Nephron (organoid): Measurements from ENCODE around the gene HIVEP2.

Experiments
- H3K27ac Mint-ChIP-seq, 3 experiments: 2 replicates each; pipeline ENCODE4 v1.8.0; 2020; ENCODE audit warnings: mixed read lengths in 3 of 3, mild to moderate bottlenecking in 2 of 3, moderate library complexity in 1 of 3
- H3K27me3 Mint-ChIP-seq: 2 replicates; pipeline ENCODE4 v1.8.0; 2021; ENCODE audit warnings: low read depth, mild to moderate bottlenecking, moderate library complexity, mixed read lengths
- H3K36me3 Mint-ChIP-seq: 2 replicates; pipeline ENCODE4 v1.8.0; 2020; ENCODE audit warnings: low read depth, mixed read lengths
- H3K4me1 Mint-ChIP-seq: 2 replicates; pipeline ENCODE4 v1.8.0; 2020; ENCODE audit warnings: mixed read lengths
- H3K4me3 Mint-ChIP-seq, 3 experiments: 2 replicates each; pipeline ENCODE4 v1.8.0; 2020; ENCODE audit warnings: mild to moderate bottlenecking in 3 of 3, mixed read lengths in 3 of 3, moderate library complexity in 2 of 3
- H3K9me3 Mint-ChIP-seq: 2 replicates; pipeline ENCODE4 v1.8.0; 2020; ENCODE audit warnings: mixed read lengths
- TF ChIP-seq, protein P1 (sequence below), 3 experiments: fragments of 200-600 bp; sonication (generic); IDR thresholded peaks; one replicate each; pipeline ENCODE4 v1.5.0; 2021; ENCODE audit warnings: antibody characterized with exemption in 3 of 3; ENCODE audit not compliant: unreplicated experiment in 3 of 3

Gene HIVEP2

DNA sequence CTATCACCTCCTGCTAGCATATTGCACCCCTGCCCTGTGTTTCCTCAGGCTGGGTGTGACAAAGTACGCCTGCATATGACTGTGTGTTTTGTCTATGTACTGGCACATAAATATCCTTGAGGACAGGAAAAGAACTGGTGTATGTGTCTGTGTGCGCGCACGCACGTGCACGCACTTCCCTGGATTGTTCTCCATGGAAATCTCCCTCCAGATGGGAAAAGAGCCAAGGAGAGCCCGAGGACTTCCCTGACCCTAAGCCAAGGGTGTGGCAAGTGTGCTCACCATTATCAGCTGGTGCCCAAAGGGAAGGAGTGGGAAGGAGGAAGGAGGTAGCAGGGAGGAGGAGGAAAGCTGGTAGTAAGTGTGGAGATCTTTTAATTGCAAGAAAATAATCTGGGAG is 117.6 kb downstream of the HIVEP2 start:
- H3K9me3 Mint-ChIP-seq, result no peaks in the 10 kb centered on the region
- TF ChIP-seq, protein P1, sequence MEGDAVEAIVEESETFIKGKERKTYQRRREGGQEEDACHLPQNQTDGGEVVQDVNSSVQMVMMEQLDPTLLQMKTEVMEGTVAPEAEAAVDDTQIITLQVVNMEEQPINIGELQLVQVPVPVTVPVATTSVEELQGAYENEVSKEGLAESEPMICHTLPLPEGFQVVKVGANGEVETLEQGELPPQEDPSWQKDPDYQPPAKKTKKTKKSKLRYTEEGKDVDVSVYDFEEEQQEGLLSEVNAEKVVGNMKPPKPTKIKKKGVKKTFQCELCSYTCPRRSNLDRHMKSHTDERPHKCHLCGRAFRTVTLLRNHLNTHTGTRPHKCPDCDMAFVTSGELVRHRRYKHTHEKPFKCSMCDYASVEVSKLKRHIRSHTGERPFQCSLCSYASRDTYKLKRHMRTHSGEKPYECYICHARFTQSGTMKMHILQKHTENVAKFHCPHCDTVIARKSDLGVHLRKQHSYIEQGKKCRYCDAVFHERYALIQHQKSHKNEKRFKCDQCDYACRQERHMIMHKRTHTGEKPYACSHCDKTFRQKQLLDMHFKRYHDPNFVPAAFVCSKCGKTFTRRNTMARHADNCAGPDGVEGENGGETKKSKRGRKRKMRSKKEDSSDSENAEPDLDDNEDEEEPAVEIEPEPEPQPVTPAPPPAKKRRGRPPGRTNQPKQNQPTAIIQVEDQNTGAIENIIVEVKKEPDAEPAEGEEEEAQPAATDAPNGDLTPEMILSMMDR (IDR thresholded peaks at IDR 0.05; ENCODE audit: unreplicated experiment in 3 of 3), result no peak
- H3K36me3 Mint-ChIP-seq, result no peaks in the 10 kb centered on the region
- H3K4me3 Mint-ChIP-seq, result no peak overlapping the region
- peaks cover 27% of the 10 kb centered on the region for H3K4me1 Mint-ChIP-seq
- H3K27me3 Mint-ChIP-seq, result peaks cover 3% of the 10 kb centered on the region
- no peak overlapping the region for H3K27ac Mint-ChIP-seq

DNA sequence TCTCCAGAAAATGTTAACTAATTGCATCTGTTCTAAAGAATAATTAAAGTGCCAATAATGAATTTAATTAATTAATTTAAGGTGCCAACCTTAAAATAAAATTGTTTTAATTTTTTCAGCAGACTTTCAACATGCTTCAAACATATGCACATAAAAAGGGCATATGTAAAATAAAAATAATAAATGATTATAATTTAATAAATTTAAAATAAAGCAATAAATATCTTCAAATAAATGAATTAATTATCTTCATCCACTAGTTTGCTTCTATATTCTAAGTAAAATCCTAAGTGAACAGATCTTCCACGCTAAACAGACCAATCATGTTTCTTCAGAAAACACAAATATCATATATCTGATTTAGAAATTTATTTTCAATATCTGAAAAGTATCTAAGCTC is 119.2 kb downstream of the HIVEP2 start:
- no peak overlapping the region for H3K4me3 Mint-ChIP-seq
- no peak overlapping the region for H3K27ac Mint-ChIP-seq
- peaks cover 3% of the 10 kb centered on the region for H3K27me3 Mint-ChIP-seq
- H3K9me3 Mint-ChIP-seq, result no peaks in the 10 kb centered on the region
- TF ChIP-seq, protein P1 (IDR thresholded peaks at IDR 0.05; ENCODE audit: unreplicated experiment in 3 of 3), result no peak
- peaks cover 39% of the 10 kb centered on the region for H3K4me1 Mint-ChIP-seq
- H3K36me3 Mint-ChIP-seq, result no peaks in the 10 kb centered on the region

GRCh38 chr6:142824426-142824825 is 120.5 kb downstream of the HIVEP2 start:
- Mint-ChIP-seq H3K27me3 (peaks cover 3% of the 10 kb centered on the region), H3K4me1 (peaks cover 48% of the 10 kb centered on the region), H3K9me3 (no peaks in the 10 kb centered on the region), H3K4me3 (no peak overlapping the region), H3K27ac (peak overlapping the region; percentile 42 to 68 (median 48)), H3K36me3 (no peaks in the 10 kb centered on the region)
- TF ChIP-seq, protein P1 (IDR thresholded peaks at IDR 0.05; ENCODE audit: unreplicated experiment in 3 of 3), result no peak

DNA sequence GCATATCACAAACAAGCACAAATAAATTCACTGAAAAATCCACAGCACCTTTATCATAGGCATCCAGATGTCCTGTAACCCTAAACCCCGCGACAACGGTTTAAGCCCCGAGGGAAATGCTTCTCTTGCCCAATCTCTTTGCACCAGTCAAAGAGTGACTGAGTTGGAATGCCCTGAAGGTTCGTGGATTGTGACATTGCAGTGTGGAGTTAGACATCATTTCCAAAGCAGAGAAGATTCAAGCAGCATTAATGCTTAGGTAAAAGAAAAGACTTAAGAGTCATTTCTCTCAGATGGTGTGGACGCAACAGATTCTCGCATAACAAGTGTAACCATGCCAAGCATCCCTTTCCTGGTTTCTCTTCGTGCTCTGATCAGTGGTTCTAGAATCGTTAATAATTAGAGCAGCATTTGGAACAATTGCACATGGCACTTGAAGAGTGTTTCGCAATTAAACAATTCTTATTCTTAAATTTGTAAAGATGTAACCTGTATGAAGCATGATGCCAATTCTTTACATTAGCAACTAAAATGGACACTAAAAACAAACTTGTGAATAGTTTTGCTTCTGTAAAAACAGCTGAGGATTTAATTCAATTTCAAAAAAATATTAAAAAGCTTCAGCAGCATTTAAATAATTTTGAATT is 121.6 kb downstream of the HIVEP2 start:
- H3K9me3 Mint-ChIP-seq, result no peaks in the 10 kb centered on the region

DNA sequence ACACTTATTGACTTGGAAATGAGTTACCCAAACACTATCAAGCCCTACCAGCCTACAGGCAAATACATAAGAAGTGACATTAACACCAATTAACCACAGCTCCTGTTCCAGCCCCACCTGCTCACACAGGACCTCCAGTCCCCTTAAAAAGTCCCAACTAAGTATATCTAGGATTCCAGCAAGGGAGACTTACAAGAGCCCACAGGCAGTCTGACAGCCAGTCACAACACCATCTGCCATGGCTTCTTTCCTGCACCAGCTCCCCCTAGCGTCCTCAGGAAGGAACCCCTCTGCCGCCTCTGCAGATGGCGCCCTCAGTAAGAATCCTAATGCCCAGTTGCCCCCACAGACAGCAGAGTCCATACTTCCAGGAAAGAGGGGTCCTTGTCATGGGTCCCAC is 122.1 kb downstream of the HIVEP2 start:
- Mint-ChIP-seq H3K27me3 (peaks cover 3% of the 10 kb centered on the region), H3K27ac (peak overlapping the region in 2 of 3 experiments; percentile 8 to 47), H3K4me3 (peak overlapping the region in 1 of 3 experiments; percentile 11), H3K9me3 (no peaks in the 10 kb centered on the region), H3K36me3 (no peaks in the 10 kb centered on the region), H3K4me1 (peaks cover 48% of the 10 kb centered on the region)
- TF ChIP-seq, protein P1 (IDR thresholded peaks at IDR 0.05; ENCODE audit: unreplicated experiment in 3 of 3), result peak in 2 of 3 experiments; percentile 8 to 23

More for the DNA sequence above, 121.6 kb downstream of the HIVEP2 start:
- peak overlapping the region in 1 of 3 experiments; percentile 47 for H3K27ac Mint-ChIP-seq
- peaks cover 3% of the 10 kb centered on the region for H3K27me3 Mint-ChIP-seq
- peaks cover 48% of the 10 kb centered on the region for H3K4me1 Mint-ChIP-seq
- H3K36me3 Mint-ChIP-seq, result no peaks in the 10 kb centered on the region
- TF ChIP-seq, protein P1 (IDR thresholded peaks at IDR 0.05; ENCODE audit: unreplicated experiment in 3 of 3), result peak in 1 of 3 experiments; percentile 5
- H3K4me3 Mint-ChIP-seq, result peak overlapping the region in 1 of 3 experiments; percentile 11

GRCh38 chr6:142822383-142822782 is 122.6 kb downstream of the HIVEP2 start:
- Mint-ChIP-seq H3K27me3 (peaks cover 3% of the 10 kb centered on the region), H3K36me3 (no peaks in the 10 kb centered on the region), H3K4me3 (no peak overlapping the region), H3K27ac (peak overlapping the region in 2 of 3 experiments; percentile 8 to 47), H3K9me3 (no peaks in the 10 kb centered on the region), H3K4me1 (peaks cover 45% of the 10 kb centered on the region)
- TF ChIP-seq, protein P1 (IDR thresholded peaks at IDR 0.05; ENCODE audit: unreplicated experiment in 3 of 3), result no peak
